Caco-2 (cell line): ENCODE data around the gene ZNF653. TPM values are rescaled to one million over a fixed set of nuclear protein-coding genes. Genes with fewer than 3 reads are reported as not detected.

Source experiments
- BruUV-seq: library from RNA; stranded (reverse); fragments of 400-500 nt; replicated peaks from 2 replicates; lab custom pipeline; 2021; lab: Mats Ljungman, UMichigan
- CTCF ChIA-PET: fragments of 300-600 bp; sonication (Branson Sonifier 250); formaldehyde crosslinking; loops from one replicate; lab custom pipeline; 2022; ENCODE audit warnings: antibody characterized with exemption; lab: Charles Lee
- POLR2A ChIA-PET: fragments of 300-600 bp; sonication (Branson Sonifier 250); formaldehyde crosslinking; loops from one replicate; lab custom pipeline; 2022; ENCODE audit warnings: antibody characterized with exemption; lab: Charles Lee
- DNase-seq, 2 experiments: peaks; one replicate each; pipeline versions ENCODE4 v3.0.0 to v3.0.0-alpha.2; 2020 to 2022
- H3K27me3 ChIP-seq: replicated peaks from 2 replicates; pipeline ENCODE4 v1.6.0; 2011; ENCODE audit warnings: low read length; ENCODE audit not compliant: control insufficient read depth, insufficient read depth
- H3K36me3 ChIP-seq: 2 replicates; pipeline ENCODE4 v1.5.1; 2011; ENCODE audit warnings: low read length; ENCODE audit not compliant: control insufficient read depth, insufficient read depth
- H3K4me1 ChIP-seq: fragments of 250-450 bp; sonication (Bioruptor Pico); 2 replicates; pipeline ENCODE4 v1.5.1; 2020; ENCODE audit warnings: mild to moderate bottlenecking
- H3K4me3 ChIP-seq: 2 replicates; pipeline ENCODE4 v1.5.1; 2011; ENCODE audit warnings: low read depth, mild to moderate bottlenecking, control low read depth, low read length
- H3K9me3 ChIP-seq: fragments of 250-450 bp; sonication (Bioruptor Pico); 2 replicates; pipeline ENCODE4 v1.5.1; 2020; ENCODE audit warnings: mild to moderate bottlenecking, moderate library complexity
- H3K27ac Mint-ChIP-seq: one replicate; pipeline ENCODE4 v1.8.0; 2022; ENCODE audit warnings: mixed read lengths; ENCODE audit not compliant: unreplicated experiment
- H3K27me3 Mint-ChIP-seq: one replicate; pipeline ENCODE4 v1.8.0; 2022; ENCODE audit warnings: mixed read lengths; ENCODE audit not compliant: insufficient read depth, unreplicated experiment
- H3K36me3 Mint-ChIP-seq: one replicate; pipeline ENCODE4 v1.8.0; 2022; ENCODE audit warnings: mild to moderate bottlenecking, mixed read lengths; ENCODE audit not compliant: insufficient read depth, unreplicated experiment
- H3K4me1 Mint-ChIP-seq: one replicate; pipeline ENCODE4 v1.8.0; 2022; ENCODE audit warnings: low read depth, mixed read lengths; ENCODE audit not compliant: unreplicated experiment
- H3K4me3 Mint-ChIP-seq: one replicate; pipeline ENCODE4 v1.8.0; 2022; ENCODE audit warnings: mild to moderate bottlenecking, moderate library complexity, mixed read lengths; ENCODE audit not compliant: unreplicated experiment
- H3K9me3 Mint-ChIP-seq: one replicate; pipeline ENCODE4 v1.8.0; 2022; ENCODE audit warnings: mixed read lengths; ENCODE audit not compliant: unreplicated experiment
- intact Hi-C: fragments of 100-400 bp; cut with micrococcal nuclease; formaldehyde crosslinking; loops from one replicate; pipeline ENCODE4 v1.10.0; 2022; ENCODE audit not compliant: unreplicated experiment
- total RNA-seq: library from RNA; stranded (reverse); gene quantifications from 2 replicates; pipeline ENCODE4 v1.2.3, GENCODE V29; 2022
- TF ChIP-seq, protein P1 (sequence below), 2 experiments: fragments of 200-600 bp in 1 of 2; IDR thresholded peaks; 1 replicate in 1 of 2; 2 replicates in 1 of 2; pipeline versions ENCODE4 v1.5.1 to v1.8.0; 2011 to 2022; ENCODE audit warnings: antibody characterized with exemption in 1 of 2, control low read depth in 1 of 2, inconsistent platforms in 1 of 2, low read depth in 1 of 2, low read length in 1 of 2, mild to moderate bottlenecking in 1 of 2, moderate library complexity in 1 of 2; ENCODE audit not compliant: insufficient read depth in 1 of 2, severe bottlenecking in 1 of 2, unreplicated experiment in 1 of 2

Gene ZNF653
- total RNA-seq, 1 experiment from 2014 or later = 6.1 TPM

- peaks cover 8% of the 10 kb centered on the region for H3K4me1 Mint-ChIP-seq
- no peak for DNase-seq
- Histone ChIP-seq H3K36me3 (no peaks in the 10 kb centered on the region; the same call in 1 of the 2 replicates), H3K27me3 (no peaks in the 10 kb centered on the region), H3K9me3 (no peaks in the 10 kb centered on the region), H3K4me1 (peaks cover 12% of the 10 kb centered on the region), H3K4me3 (no peak overlapping the region)
- TF ChIP-seq, protein P1, sequence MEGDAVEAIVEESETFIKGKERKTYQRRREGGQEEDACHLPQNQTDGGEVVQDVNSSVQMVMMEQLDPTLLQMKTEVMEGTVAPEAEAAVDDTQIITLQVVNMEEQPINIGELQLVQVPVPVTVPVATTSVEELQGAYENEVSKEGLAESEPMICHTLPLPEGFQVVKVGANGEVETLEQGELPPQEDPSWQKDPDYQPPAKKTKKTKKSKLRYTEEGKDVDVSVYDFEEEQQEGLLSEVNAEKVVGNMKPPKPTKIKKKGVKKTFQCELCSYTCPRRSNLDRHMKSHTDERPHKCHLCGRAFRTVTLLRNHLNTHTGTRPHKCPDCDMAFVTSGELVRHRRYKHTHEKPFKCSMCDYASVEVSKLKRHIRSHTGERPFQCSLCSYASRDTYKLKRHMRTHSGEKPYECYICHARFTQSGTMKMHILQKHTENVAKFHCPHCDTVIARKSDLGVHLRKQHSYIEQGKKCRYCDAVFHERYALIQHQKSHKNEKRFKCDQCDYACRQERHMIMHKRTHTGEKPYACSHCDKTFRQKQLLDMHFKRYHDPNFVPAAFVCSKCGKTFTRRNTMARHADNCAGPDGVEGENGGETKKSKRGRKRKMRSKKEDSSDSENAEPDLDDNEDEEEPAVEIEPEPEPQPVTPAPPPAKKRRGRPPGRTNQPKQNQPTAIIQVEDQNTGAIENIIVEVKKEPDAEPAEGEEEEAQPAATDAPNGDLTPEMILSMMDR (IDR thresholded peaks at IDR 0.05; ENCODE audit: insufficient read depth in 1 of 2, low read depth in 1 of 2, low read length in 1 of 2, severe bottlenecking in 1 of 2, unreplicated experiment in 1 of 2) = no peak
- H3K27me3 Mint-ChIP-seq = no peaks in the 10 kb centered on the region
- CTCF ChIA-PET = interaction anchor here (0.6 kb wide), 1 partner anchor 23 kb away, joined by 4 read pairs; no protein-coding TSS in a partner anchor
- intact Hi-C loops = no loop called here
- H3K36me3 Mint-ChIP-seq = peaks cover 14% of the 10 kb centered on the region
- no peaks in the 10 kb centered on the region for H3K9me3 Mint-ChIP-seq
- POLR2A ChIA-PET = no interaction called here
- BruUV-seq = no TSS peak
- no peak overlapping the region for H3K27ac Mint-ChIP-seq
- H3K4me3 Mint-ChIP-seq = no peak overlapping the region
Measured at GRCh38 chr19:11494634-11495285, 10.9 kb downstream of the ZNF653 start.

- Histone ChIP-seq H3K27me3 (no peaks in the 10 kb centered on the region), H3K9me3 (no peaks in the 10 kb centered on the region), H3K36me3 (no peaks in the 10 kb centered on the region), H3K4me1 (peaks cover 13% of the 10 kb centered on the region), H3K4me3 (no peak overlapping the region)
- Mint-ChIP-seq H3K9me3 (no peaks in the 10 kb centered on the region), H3K4me1 (peaks cover 8% of the 10 kb centered on the region), H3K36me3 (peaks cover 13% of the 10 kb centered on the region), H3K27ac (no peak overlapping the region), H3K27me3 (no peaks in the 10 kb centered on the region), H3K4me3 (no peak overlapping the region)
- intact Hi-C loops = no loop called here
- TF ChIP-seq, protein P1 (IDR thresholded peaks at IDR 0.05; ENCODE audit: insufficient read depth in 1 of 2, low read depth in 1 of 2, low read length in 1 of 2, severe bottlenecking in 1 of 2, unreplicated experiment in 1 of 2) = no peak
- ChIA-PET CTCF (no interaction called here), POLR2A (no interaction called here)
- no peak for DNase-seq
- BruUV-seq = no TSS peak
Measured at GRCh38 chr19:11489378-11489777, 16.3 kb downstream of the ZNF653 start.

GRCh38 chr19:11486661-11487503, 18.8 kb downstream of the ZNF653 start:
- intact Hi-C loops = no loop called here
- Histone ChIP-seq H3K4me3 (no peak overlapping the region), H3K4me1 (peaks cover 17% of the 10 kb centered on the region), H3K27me3 (no peaks in the 10 kb centered on the region), H3K36me3 (no peaks in the 10 kb centered on the region), H3K9me3 (no peaks in the 10 kb centered on the region)
- ChIA-PET CTCF (no interaction called here), POLR2A (no interaction called here)
- Mint-ChIP-seq H3K4me3 (no peak overlapping the region), H3K27me3 (no peaks in the 10 kb centered on the region), H3K4me1 (peaks cover 8% of the 10 kb centered on the region), H3K9me3 (no peaks in the 10 kb centered on the region), H3K27ac (no peak overlapping the region), H3K36me3 (peaks cover 15% of the 10 kb centered on the region)
- TF ChIP-seq, protein P1 (IDR thresholded peaks at IDR 0.05; ENCODE audit: insufficient read depth in 1 of 2, low read depth in 1 of 2, low read length in 1 of 2, severe bottlenecking in 1 of 2, unreplicated experiment in 1 of 2) = no peak
- BruUV-seq = no TSS peak
- DNase-seq = no peak
